HEK293 (cell line): ENCODE data around the gene KLHL17.

ENCODE experiments used
- BCL11A ChIP-seq: fragments of 450-650 bp; formaldehyde crosslinking; IDR thresholded peaks from 2 replicates; pipeline ENCODE4 v1.5.1; 2016; ENCODE audit warnings: low read depth, missing biosample characterization, missing genetic modification characterization
- KLF8 ChIP-seq: fragments of 450-650 bp; formaldehyde crosslinking; IDR thresholded peaks from 2 replicates; pipeline ENCODE4 v1.5.1; 2016; ENCODE audit warnings: missing biosample characterization, missing genetic modification characterization
- KLF9 ChIP-seq: fragments of 450-650 bp; formaldehyde crosslinking; IDR thresholded peaks from 2 replicates; pipeline ENCODE4 v1.5.1; 2016; ENCODE audit warnings: missing biosample characterization, missing genetic modification characterization, low read depth
- OSR2 ChIP-seq: fragments of 450-650 bp; formaldehyde crosslinking; IDR thresholded peaks from 2 replicates; pipeline ENCODE4 v1.5.1; 2016; ENCODE audit warnings: missing biosample characterization, missing genetic modification characterization
- REPIN1 ChIP-seq: fragments of 450-650 bp; formaldehyde crosslinking; IDR thresholded peaks from 2 replicates; pipeline ENCODE4 v1.5.1; 2017; ENCODE audit warnings: missing biosample characterization, missing genetic modification characterization, low read depth
- ZBTB21 ChIP-seq: fragments of 450-650 bp; formaldehyde crosslinking; IDR thresholded peaks from 2 replicates; pipeline ENCODE4 v1.5.1; 2017; ENCODE audit warnings: missing biosample characterization, missing genetic modification characterization
- ZNF10 ChIP-seq: fragments of 450-650 bp; formaldehyde crosslinking; IDR thresholded peaks from 2 replicates; pipeline ENCODE4 v1.5.1; 2017; ENCODE audit warnings: missing biosample characterization, missing genetic modification characterization
- ZNF114 ChIP-seq: fragments of 450-650 bp; formaldehyde crosslinking; IDR thresholded peaks from 2 replicates; pipeline ENCODE4 v1.5.0; 2017; ENCODE audit warnings: missing biosample characterization, missing genetic modification characterization
- ZNF169 ChIP-seq: fragments of 450-650 bp; formaldehyde crosslinking; IDR thresholded peaks from 2 replicates; pipeline ENCODE4 v1.5.1; 2016; ENCODE audit warnings: missing biosample characterization, missing genetic modification characterization
- ZNF184 ChIP-seq: fragments of 450-650 bp; IDR thresholded peaks from 2 replicates; pipeline ENCODE4 v1.5.1; 2018; ENCODE audit warnings: missing biosample characterization, mild to moderate bottlenecking, missing genetic modification characterization
- ZNF2 ChIP-seq: fragments of 450-650 bp; formaldehyde crosslinking; IDR thresholded peaks from 2 replicates; pipeline ENCODE4 v1.5.1; 2016; ENCODE audit warnings: missing biosample characterization, missing genetic modification characterization
- ZNF292 ChIP-seq: fragments of 450-650 bp; formaldehyde crosslinking; IDR thresholded peaks from 2 replicates; pipeline ENCODE4 v1.5.1; 2016; ENCODE audit warnings: low read depth, missing biosample characterization, missing genetic modification characterization, borderline replicate concordance
- ZNF302 ChIP-seq: fragments of 450-650 bp; formaldehyde crosslinking; IDR thresholded peaks from 2 replicates; pipeline ENCODE4 v1.5.1; 2016; ENCODE audit warnings: missing biosample characterization, missing genetic modification characterization, low read depth
- ZNF394 ChIP-seq: fragments of 450-650 bp; formaldehyde crosslinking; IDR thresholded peaks from 2 replicates; pipeline ENCODE4 v1.5.1; 2016; ENCODE audit warnings: missing biosample characterization, missing genetic modification characterization, mild to moderate bottlenecking, moderate library complexity, borderline replicate concordance
- ZNF501 ChIP-seq: fragments of 450-650 bp; formaldehyde crosslinking; IDR thresholded peaks from 2 replicates; pipeline ENCODE4 v1.5.1; 2016; ENCODE audit warnings: missing biosample characterization, missing genetic modification characterization
- ZNF555 ChIP-seq: fragments of 450-650 bp; formaldehyde crosslinking; conservative IDR thresholded peaks from 2 replicates; pipeline ENCODE4 v1.5.1; 2017; ENCODE audit warnings: missing biosample characterization, mild to moderate bottlenecking, missing genetic modification characterization, inconsistent platforms
- ZNF560 ChIP-seq: fragments of 450-650 bp; formaldehyde crosslinking; IDR thresholded peaks from 2 replicates; pipeline ENCODE4 v1.5.1; 2017; ENCODE audit warnings: missing biosample characterization, missing genetic modification characterization, borderline replicate concordance
- ZNF561 ChIP-seq: fragments of 450-650 bp; IDR thresholded peaks from 2 replicates; pipeline ENCODE4 v1.5.1; 2018; ENCODE audit warnings: missing biosample characterization, missing genetic modification characterization, borderline replicate concordance
- ZNF621 ChIP-seq: fragments of 450-650 bp; formaldehyde crosslinking; IDR thresholded peaks from 2 replicates; pipeline ENCODE4 v1.5.1; 2017; ENCODE audit warnings: missing biosample characterization, missing genetic modification characterization
- ZNF624 ChIP-seq: fragments of 450-650 bp; formaldehyde crosslinking; IDR thresholded peaks from 2 replicates; pipeline ENCODE4 v1.5.1; 2017; ENCODE audit warnings: missing biosample characterization, missing genetic modification characterization
- ZNF701 ChIP-seq: fragments of 450-650 bp; formaldehyde crosslinking; IDR thresholded peaks from 2 replicates; pipeline ENCODE4 v1.5.1; 2016; ENCODE audit warnings: missing biosample characterization, missing genetic modification characterization
- ZNF837 ChIP-seq: fragments of 450-650 bp; formaldehyde crosslinking; IDR thresholded peaks from 2 replicates; pipeline ENCODE4 v1.5.1; 2016; ENCODE audit warnings: missing biosample characterization, missing genetic modification characterization
- TF ChIP-seq, protein P1 (sequence below): sonication (generic); formaldehyde crosslinking; IDR thresholded peaks from 2 replicates; pipeline ENCODE4 v1.8.1; 2022; ENCODE audit warnings: mild to moderate bottlenecking, moderate library complexity, missing genetic modification reagents
- TF ChIP-seq, protein P2 (sequence below): fragments of 450-650 bp; formaldehyde crosslinking; IDR thresholded peaks from 2 replicates; pipeline ENCODE4 v1.5.1; 2016; ENCODE audit warnings: missing biosample characterization, missing genetic modification characterization
- TF ChIP-seq, protein P3 (sequence below): fragments of 450-650 bp; formaldehyde crosslinking; IDR thresholded peaks from 2 replicates; pipeline ENCODE4 v1.5.0; 2017; ENCODE audit warnings: missing biosample characterization, missing genetic modification characterization, borderline replicate concordance
- TF ChIP-seq, protein P4 (sequence below): fragments of 450-650 bp; formaldehyde crosslinking; IDR thresholded peaks from 2 replicates; pipeline ENCODE4 v1.5.1; 2016; ENCODE audit warnings: missing biosample characterization, missing genetic modification characterization
- TF ChIP-seq, protein P5 (sequence below): fragments of 450-650 bp; formaldehyde crosslinking; IDR thresholded peaks from 2 replicates; pipeline ENCODE4 v1.5.1; 2016; ENCODE audit warnings: missing biosample characterization, missing genetic modification characterization
- TF ChIP-seq, protein P6 (sequence below): fragments of 450-650 bp; formaldehyde crosslinking; IDR thresholded peaks from 2 replicates; pipeline ENCODE4 v1.5.1; 2016; ENCODE audit warnings: missing biosample characterization, missing genetic modification characterization, borderline replicate concordance

The KLHL17 gene

DNA sequence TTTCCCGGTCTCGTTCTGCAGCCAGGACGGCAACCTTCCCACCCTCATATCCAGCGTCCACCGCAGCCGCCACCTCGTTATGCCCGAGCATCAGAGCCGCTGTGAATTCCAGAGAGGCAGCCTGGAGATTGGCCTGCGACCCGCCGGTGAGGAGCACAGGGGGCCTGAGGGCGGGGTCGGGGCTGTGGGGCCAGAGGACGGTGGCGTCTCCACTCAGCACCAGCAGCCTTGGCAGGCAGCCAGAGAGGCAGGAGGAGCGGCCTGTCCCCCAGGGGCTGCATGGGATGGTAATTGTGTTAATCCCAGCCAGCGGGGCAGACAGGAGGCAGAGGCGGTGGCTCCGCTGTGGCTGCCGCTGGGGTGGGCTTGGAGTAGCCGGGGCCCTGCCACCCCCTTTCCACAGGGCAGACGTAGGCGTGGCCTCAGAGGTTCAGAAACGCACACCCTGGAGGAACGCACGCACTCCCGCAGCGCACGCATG is 24.6 kb upstream of the KLHL17 start (continued):
- TF ChIP-seq ZNF621 (no peak), KLF8 (peak; percentile 72), REPIN1 (no peak), ZNF701 (tag by site-specific recombination) (no peak), ZNF292 (tag by site-specific recombination) (no peak), ZNF302 (tag by site-specific recombination) (no peak), OSR2 (peak; percentile 99), KLF9 (tag by site-specific recombination) (peak; percentile 64), ZNF184 (tag by site-specific recombination) (no peak), ZNF169 (tag by site-specific recombination) (no peak), ZBTB21 (no peak), ZNF837 (no peak), ZNF624 (tag by site-specific recombination) (no peak), ZNF10 (0 out of 2 replicates have a peak, but pooled peaks have one; percentile 26), ZNF560 (tag by site-specific recombination) (no peak), BCL11A (peak; percentile 75), ZNF394 (tag by site-specific recombination) (peak; percentile 70), ZNF561 (tag by site-specific recombination) (peak; percentile 50; the same call in 1 of the 2 replicates), ZNF501 (peak; percentile 31; the same call in 1 of the 2 replicates), ZNF114 (tag by site-specific recombination) (no peak), ZNF2 (tag by site-specific recombination) (no peak), ZNF555 (tag by site-specific recombination) (no peak)
- TF ChIP-seq, protein P1, sequence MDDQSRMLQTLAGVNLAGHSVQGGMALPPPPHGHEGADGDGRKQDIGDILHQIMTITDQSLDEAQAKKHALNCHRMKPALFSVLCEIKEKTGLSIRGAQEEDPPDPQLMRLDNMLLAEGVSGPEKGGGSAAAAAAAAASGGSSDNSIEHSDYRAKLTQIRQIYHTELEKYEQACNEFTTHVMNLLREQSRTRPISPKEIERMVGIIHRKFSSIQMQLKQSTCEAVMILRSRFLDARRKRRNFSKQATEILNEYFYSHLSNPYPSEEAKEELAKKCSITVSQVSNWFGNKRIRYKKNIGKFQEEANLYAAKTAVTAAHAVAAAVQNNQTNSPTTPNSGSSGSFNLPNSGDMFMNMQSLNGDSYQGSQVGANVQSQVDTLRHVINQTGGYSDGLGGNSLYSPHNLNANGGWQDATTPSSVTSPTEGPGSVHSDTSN (CRISPR knock-in tag) = no peak
- TF ChIP-seq, protein P2, sequence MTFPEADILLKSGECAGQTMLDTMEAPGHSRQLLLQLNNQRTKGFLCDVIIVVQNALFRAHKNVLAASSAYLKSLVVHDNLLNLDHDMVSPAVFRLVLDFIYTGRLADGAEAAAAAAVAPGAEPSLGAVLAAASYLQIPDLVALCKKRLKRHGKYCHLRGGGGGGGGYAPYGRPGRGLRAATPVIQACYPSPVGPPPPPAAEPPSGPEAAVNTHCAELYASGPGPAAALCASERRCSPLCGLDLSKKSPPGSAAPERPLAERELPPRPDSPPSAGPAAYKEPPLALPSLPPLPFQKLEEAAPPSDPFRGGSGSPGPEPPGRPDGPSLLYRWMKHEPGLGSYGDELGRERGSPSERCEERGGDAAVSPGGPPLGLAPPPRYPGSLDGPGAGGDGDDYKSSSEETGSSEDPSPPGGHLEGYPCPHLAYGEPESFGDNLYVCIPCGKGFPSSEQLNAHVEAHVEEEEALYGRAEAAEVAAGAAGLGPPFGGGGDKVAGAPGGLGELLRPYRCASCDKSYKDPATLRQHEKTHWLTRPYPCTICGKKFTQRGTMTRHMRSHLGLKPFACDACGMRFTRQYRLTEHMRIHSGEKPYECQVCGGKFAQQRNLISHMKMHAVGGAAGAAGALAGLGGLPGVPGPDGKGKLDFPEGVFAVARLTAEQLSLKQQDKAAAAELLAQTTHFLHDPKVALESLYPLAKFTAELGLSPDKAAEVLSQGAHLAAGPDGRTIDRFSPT (tag by site-specific recombination) = peak; percentile 90
- TF ChIP-seq, protein P3, sequence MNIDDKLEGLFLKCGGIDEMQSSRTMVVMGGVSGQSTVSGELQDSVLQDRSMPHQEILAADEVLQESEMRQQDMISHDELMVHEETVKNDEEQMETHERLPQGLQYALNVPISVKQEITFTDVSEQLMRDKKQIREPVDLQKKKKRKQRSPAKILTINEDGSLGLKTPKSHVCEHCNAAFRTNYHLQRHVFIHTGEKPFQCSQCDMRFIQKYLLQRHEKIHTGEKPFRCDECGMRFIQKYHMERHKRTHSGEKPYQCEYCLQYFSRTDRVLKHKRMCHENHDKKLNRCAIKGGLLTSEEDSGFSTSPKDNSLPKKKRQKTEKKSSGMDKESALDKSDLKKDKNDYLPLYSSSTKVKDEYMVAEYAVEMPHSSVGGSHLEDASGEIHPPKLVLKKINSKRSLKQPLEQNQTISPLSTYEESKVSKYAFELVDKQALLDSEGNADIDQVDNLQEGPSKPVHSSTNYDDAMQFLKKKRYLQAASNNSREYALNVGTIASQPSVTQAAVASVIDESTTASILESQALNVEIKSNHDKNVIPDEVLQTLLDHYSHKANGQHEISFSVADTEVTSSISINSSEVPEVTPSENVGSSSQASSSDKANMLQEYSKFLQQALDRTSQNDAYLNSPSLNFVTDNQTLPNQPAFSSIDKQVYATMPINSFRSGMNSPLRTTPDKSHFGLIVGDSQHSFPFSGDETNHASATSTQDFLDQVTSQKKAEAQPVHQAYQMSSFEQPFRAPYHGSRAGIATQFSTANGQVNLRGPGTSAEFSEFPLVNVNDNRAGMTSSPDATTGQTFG (tag by site-specific recombination) = no peak
- TF ChIP-seq, protein P4, sequence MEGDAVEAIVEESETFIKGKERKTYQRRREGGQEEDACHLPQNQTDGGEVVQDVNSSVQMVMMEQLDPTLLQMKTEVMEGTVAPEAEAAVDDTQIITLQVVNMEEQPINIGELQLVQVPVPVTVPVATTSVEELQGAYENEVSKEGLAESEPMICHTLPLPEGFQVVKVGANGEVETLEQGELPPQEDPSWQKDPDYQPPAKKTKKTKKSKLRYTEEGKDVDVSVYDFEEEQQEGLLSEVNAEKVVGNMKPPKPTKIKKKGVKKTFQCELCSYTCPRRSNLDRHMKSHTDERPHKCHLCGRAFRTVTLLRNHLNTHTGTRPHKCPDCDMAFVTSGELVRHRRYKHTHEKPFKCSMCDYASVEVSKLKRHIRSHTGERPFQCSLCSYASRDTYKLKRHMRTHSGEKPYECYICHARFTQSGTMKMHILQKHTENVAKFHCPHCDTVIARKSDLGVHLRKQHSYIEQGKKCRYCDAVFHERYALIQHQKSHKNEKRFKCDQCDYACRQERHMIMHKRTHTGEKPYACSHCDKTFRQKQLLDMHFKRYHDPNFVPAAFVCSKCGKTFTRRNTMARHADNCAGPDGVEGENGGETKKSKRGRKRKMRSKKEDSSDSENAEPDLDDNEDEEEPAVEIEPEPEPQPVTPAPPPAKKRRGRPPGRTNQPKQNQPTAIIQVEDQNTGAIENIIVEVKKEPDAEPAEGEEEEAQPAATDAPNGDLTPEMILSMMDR (tag by site-specific recombination) = no peak
- TF ChIP-seq, protein P5, sequence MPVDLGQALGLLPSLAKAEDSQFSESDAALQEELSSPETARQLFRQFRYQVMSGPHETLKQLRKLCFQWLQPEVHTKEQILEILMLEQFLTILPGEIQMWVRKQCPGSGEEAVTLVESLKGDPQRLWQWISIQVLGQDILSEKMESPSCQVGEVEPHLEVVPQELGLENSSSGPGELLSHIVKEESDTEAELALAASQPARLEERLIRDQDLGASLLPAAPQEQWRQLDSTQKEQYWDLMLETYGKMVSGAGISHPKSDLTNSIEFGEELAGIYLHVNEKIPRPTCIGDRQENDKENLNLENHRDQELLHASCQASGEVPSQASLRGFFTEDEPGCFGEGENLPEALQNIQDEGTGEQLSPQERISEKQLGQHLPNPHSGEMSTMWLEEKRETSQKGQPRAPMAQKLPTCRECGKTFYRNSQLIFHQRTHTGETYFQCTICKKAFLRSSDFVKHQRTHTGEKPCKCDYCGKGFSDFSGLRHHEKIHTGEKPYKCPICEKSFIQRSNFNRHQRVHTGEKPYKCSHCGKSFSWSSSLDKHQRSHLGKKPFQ = peak; percentile 58; the same call in 1 of the 2 replicates
- TF ChIP-seq, protein P6, sequence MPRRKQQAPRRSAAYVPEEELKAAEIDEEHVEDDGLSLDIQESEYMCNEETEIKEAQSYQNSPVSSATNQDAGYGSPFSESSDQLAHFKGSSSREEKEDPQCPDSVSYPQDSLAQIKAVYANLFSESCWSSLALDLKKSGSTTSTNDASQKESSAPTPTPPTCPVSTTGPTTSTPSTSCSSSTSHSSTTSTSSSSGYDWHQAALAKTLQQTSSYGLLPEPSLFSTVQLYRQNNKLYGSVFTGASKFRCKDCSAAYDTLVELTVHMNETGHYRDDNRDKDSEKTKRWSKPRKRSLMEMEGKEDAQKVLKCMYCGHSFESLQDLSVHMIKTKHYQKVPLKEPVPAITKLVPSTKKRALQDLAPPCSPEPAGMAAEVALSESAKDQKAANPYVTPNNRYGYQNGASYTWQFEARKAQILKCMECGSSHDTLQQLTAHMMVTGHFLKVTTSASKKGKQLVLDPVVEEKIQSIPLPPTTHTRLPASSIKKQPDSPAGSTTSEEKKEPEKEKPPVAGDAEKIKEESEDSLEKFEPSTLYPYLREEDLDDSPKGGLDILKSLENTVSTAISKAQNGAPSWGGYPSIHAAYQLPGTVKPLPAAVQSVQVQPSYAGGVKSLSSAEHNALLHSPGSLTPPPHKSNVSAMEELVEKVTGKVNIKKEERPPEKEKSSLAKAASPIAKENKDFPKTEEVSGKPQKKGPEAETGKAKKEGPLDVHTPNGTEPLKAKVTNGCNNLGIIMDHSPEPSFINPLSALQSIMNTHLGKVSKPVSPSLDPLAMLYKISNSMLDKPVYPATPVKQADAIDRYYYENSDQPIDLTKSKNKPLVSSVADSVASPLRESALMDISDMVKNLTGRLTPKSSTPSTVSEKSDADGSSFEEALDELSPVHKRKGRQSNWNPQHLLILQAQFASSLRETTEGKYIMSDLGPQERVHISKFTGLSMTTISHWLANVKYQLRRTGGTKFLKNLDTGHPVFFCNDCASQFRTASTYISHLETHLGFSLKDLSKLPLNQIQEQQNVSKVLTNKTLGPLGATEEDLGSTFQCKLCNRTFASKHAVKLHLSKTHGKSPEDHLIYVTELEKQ (tag by site-specific recombination) = 0 out of 2 replicates have a peak, but pooled peaks have one; percentile 17
